Endothelial cell of umbilical vein (primary cell): ENCODE results near the gene FBXO7.

Experiments used
- EZH2 ChIP-seq: IDR thresholded peaks from 2 replicates; pipeline ENCODE4 v1.6.1; 2012; ENCODE audit warnings: borderline replicate concordance, low read depth, mild to moderate bottlenecking, moderate library complexity, low read length, inconsistent platforms; ENCODE audit not compliant: severe bottlenecking
- JUN ChIP-seq: IDR thresholded peaks from 2 replicates; pipeline ENCODE4 v1.6.1; 2011; ENCODE audit warnings: borderline replicate concordance, low read depth; ENCODE audit not compliant: insufficient read length, insufficient read depth
- POLR2A ChIP-seq: IDR thresholded peaks from 2 replicates; pipeline ENCODE4 v1.6.1; 2012; ENCODE audit warnings: low read depth, mild to moderate bottlenecking, control low read depth, low read length
- TF ChIP-seq, protein P1 (sequence below): IDR thresholded peaks from 2 replicates; pipeline ENCODE4 v1.6.1; 2011; ENCODE audit not compliant: insufficient read depth, insufficient read length
- TF ChIP-seq, protein P2 (sequence below), 2 donors: IDR thresholded peaks; 1 replicate in 1 of 2; 2 replicates in 1 of 2; pipeline ENCODE4 v1.5.1; 2011; ENCODE audit warnings: low read length in 2 of 2, mild to moderate bottlenecking in 2 of 2, moderate library complexity in 2 of 2, control low read depth in 1 of 2, inconsistent platforms in 1 of 2, low read depth in 1 of 2; ENCODE audit not compliant: insufficient read depth in 1 of 2; ENCODE audit errors: extremely low read depth in 1 of 2

GRCh38 chr22:32480238-32480637, 5.6 kb downstream of the FBXO7 start:
- TF ChIP-seq POLR2A (no peak), JUN (no peak), EZH2 (no peak)
- TF ChIP-seq, protein P1, sequence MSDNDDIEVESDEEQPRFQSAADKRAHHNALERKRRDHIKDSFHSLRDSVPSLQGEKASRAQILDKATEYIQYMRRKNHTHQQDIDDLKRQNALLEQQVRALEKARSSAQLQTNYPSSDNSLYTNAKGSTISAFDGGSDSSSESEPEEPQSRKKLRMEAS, result no peak
- TF ChIP-seq, protein P2, sequence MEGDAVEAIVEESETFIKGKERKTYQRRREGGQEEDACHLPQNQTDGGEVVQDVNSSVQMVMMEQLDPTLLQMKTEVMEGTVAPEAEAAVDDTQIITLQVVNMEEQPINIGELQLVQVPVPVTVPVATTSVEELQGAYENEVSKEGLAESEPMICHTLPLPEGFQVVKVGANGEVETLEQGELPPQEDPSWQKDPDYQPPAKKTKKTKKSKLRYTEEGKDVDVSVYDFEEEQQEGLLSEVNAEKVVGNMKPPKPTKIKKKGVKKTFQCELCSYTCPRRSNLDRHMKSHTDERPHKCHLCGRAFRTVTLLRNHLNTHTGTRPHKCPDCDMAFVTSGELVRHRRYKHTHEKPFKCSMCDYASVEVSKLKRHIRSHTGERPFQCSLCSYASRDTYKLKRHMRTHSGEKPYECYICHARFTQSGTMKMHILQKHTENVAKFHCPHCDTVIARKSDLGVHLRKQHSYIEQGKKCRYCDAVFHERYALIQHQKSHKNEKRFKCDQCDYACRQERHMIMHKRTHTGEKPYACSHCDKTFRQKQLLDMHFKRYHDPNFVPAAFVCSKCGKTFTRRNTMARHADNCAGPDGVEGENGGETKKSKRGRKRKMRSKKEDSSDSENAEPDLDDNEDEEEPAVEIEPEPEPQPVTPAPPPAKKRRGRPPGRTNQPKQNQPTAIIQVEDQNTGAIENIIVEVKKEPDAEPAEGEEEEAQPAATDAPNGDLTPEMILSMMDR (IDR thresholded peaks at IDR 0.05; ENCODE audit: extremely low read depth in 1 of 2, insufficient read depth in 1 of 2, low read depth in 1 of 2, low read length in 2 of 2), result no peak
